HG03558 (cell line): ENCODE results near the gene CERS6.

ENCODE experiments used
- ATAC-seq: cut with Tn5 transposase; IDR thresholded peaks from one replicate; pipeline ENCODE4 v1.9.1; 2021; ENCODE audit warnings: moderate number of reproducible peaks; ENCODE audit not compliant: unreplicated experiment; ENCODE audit errors: extremely low read depth

Gene CERS6

GRCh38 chr2:168624028-168624427 lies 168.0 kb downstream of the CERS6 start:
- no peak for ATAC-seq

DNA sequence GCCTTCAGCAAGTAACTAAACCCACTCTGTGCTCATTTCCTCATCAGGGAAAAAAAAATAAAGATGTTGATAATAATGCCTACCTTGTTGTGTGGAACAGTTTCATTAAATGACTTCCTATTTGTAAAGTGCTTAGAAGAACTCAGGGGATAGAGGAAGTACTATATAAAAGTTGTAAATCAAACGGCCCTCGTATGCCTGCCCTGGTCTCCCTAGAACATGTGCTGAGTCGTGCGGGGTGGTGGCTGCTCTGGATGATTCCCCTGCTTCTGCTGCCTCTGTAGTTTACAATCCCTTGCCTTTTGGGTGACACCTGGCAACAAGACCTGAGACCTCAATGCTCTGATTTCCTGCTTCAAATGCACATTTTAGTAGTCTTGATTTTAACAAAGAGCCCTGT lies 170.0 kb downstream of the CERS6 start:
- ATAC-seq, result no peak

DNA sequence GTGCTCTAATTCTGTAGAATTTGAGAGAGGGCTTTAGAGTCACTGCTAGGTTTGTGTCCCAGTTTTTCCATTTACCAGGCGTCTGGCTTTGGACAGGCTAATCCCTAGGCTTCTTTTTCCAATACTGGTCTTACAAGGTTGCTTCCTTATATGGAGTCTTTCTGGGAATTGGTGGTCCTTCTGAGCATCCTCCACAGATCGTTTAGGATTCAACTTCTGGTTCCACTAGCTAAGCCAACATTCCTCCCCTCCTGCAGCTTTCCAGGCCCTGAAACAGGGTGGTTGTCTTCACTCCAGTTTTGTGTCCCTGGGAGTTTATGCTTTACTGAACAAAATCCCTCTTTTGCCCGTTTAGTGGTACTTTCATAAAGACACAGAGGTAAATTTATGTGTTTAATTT lies 170.6 kb downstream of the CERS6 start:
- no peak for ATAC-seq

DNA sequence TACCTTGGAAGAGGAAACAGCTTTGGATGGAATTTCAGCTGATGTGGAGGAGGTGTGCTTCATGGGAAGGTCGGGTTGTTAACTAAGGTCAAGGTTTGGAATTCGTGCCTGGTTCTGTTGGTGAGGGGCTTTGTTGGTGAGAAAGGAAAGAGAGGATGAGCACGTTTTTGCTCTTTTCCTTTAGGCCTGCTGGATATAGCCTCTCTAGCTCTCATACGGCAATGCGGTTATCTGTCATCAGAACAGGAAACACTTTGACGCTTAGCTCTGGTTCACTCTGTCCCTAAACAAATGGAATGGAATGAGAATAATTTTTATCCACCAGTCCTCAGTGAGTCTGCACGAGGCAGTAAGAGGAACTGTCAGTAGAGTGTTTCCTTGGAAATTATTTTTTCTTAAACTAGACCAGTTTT lies 176.6 kb downstream of the CERS6 start:
- ATAC-seq, result no peak

GRCh38 chr2:168633200-168633599 lies 177.1 kb downstream of the CERS6 start:
- no peak for ATAC-seq

DNA sequence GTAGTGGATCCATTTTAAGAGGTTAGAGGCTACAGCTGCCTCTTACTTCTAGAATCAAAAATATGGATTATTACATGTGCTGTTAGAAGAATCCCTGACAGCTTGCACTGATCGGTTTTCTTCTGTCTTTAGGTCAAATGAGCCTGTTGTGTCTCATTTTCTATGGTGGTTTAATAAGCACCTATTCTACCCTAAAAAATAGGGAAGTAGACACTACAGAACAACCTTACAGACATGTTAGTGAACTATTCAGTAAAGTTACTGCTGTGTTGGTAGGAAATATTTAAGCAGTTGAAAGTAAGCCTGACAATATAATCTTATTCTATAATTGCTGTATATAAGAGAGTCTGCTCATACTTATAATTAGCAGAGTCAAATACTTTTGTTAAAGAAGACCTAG lies 177.8 kb downstream of the CERS6 start:
- no peak for ATAC-seq

- no peak for ATAC-seq
Observed at GRCh38 chr2:168635065-168635577, 179.0 kb downstream of the CERS6 start.

GRCh38 chr2:168639018-168639417 lies 182.9 kb downstream of the CERS6 start:
- ATAC-seq, result no peak

- ATAC-seq, result no peak
Observed at GRCh38 chr2:168639441-168639898, 183.4 kb downstream of the CERS6 start.

- no peak for ATAC-seq
Observed at GRCh38 chr2:168640039-168640438, 184.0 kb downstream of the CERS6 start.

GRCh38 chr2:168641636-168642035 lies 185.6 kb downstream of the CERS6 start:
- no peak for ATAC-seq

- ATAC-seq, result no peak
Observed at GRCh38 chr2:168642873-168643272, 186.8 kb downstream of the CERS6 start.

- no peak for ATAC-seq
Observed at GRCh38 chr2:168643979-168644378, 187.9 kb downstream of the CERS6 start.

DNA sequence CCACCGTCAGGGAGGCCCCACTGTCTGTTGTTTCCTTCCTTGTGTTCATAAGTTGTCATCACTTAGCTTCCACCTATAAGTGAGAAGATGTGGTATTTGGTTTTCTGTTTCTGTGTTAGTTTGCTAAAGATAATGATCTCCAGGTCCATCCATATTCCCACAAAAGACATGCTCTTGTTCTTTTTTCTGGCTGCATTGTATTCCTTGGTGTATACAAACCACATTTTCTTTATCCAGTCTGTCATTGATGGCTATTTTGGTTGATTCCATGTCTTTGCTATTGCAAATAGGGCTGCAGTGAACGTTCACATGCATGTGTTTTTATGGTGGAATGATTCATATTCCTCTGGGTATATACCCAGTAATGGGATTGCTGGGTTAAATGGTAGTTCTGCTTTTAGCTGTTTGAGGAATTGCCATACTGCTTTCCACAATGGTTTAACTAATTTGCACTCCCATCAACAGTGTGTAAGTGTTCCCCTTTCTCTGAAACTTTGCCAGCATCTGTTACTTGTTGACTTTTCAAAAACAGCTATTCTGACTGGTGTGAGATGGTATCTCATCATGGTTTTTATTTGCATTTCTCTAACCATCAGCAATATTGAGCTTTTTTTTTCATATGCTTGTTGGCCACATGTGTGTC lies 189.7 kb downstream of the CERS6 start:
- no peak for ATAC-seq

- ATAC-seq, result no peak
Observed at GRCh38 chr2:168649105-168649504, 193.0 kb downstream of the CERS6 start.

GRCh38 chr2:168649562-168649961 lies 193.5 kb downstream of the CERS6 start:
- ATAC-seq, result no peak

DNA sequence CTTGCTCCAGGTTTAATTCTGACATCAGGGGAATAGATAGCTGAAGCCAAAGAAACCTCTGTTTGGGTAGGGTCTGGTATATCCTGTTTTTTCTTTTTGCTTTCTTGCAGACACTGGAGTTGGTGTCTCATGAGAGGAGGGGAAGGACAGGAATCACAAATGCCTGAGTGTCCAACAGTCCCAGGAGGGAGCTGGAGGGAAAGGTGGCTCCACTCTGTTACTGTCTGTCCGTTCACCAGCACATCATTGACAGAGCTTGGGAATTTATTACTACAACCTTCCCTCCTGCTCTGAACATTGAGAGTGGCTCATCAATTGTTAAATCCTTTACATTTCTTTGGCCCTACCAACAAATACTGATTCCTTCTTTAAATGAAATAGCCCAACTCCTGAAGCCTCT lies 194.1 kb downstream of the CERS6 start:
- no peak for ATAC-seq

GRCh38 chr2:168650781-168651180 lies 194.7 kb downstream of the CERS6 start:
- no peak for ATAC-seq

DNA sequence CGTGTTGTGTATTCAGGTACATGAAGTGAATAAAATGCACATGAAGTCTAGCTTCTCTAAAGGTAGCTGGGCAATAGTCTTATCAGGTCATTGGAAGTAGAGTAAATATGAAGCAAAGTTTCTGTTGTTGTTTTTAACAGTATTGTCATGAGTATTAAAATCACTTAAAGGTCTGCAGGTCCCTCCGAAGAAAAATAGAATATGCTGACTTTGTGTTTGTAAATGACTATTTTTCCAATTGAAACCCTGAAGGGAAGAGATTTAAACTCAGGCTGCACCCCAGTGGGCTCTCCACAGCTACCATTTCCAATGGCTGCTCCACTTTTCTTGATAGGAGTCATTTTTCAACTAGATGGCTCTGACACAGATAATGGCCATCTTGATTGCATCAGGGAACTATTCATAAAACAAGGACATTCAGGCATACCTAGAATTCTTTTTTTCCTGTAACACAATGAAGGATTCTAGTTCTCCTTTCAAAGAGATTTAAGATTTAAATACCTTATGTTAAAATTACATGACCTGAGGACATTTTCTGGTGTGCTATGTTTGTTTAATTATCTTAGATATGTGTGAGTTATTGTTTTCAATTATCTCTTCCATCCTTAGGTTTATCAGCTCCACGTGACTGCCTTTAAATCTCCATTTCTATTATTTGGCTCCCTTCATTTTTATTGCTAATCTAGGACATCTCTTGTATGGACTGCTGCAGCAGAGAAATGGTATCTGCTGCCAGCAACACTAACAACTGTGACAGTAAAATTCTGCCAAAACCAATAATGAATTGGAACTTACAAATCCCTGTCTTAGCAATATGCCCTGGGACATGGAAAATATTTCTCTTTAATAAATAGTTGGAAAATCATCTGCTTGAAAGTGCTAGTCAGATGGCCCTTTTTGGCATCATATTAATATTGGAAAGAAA lies 197.2 kb downstream of the CERS6 start:
- no peak for ATAC-seq

GRCh38 chr2:168654705-168655104 lies 198.6 kb downstream of the CERS6 start:
- ATAC-seq, result no peak

- no peak for ATAC-seq
Observed at GRCh38 chr2:168655207-168655606, 199.1 kb downstream of the CERS6 start.
